Transverse colon (tissue), 3 donors: ENCODE results near the gene KRT7.

Experiments used
- CTCF ChIP-seq, 5 experiments: fragments of 200-600 bp in 3 of 5; fragments of 450-650 bp in 2 of 5; sonication (generic) in 3 of 5; IDR thresholded peaks; 1 replicate in 2 of 5; 2 replicates in 3 of 5; pipeline ENCODE4 v1.5.1; 2016 to 2017; ENCODE audit warnings: antibody characterized with exemption in 5 of 5, inconsistent platforms in 3 of 5, mild to moderate bottlenecking in 2 of 5, moderate library complexity in 1 of 5
- EP300 ChIP-seq: sonication (generic); formaldehyde crosslinking; IDR thresholded peaks from one replicate; pipeline ENCODE4 v1.6.1; 2017; ENCODE audit warnings: antibody characterized with exemption, low read depth
- POLR2A ChIP-seq: fragments of 450-650 bp; IDR thresholded peaks from one replicate; pipeline ENCODE4 v1.6.1; 2016; ENCODE audit warnings: antibody characterized with exemption, mild to moderate bottlenecking, moderate library complexity

DNA sequence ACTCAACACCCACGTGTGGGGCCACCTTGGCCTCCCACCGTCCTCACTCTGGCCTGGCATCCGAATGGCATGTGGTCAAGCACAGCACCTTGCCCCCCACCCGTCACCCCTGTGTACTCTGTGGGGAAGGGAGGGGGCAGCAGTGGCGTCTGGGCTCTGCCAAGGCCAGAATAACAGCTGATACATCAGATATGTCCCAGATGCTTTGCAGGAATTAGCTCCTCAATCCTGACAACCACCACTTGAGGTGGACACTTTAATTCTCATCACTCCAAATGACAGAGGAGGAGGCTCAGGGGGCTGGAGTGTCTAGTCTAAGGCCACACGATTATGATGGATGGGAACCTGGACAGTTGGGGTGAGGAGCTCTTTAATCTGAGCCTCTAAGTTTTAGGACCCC is 39.5 kb upstream of the KRT7 start:
- TF ChIP-seq POLR2A, result no peak
- TF ChIP-seq CTCF (IDR thresholded peaks at IDR 0.05), result no peak
- no peak for TF ChIP-seq EP300
